GM18499 (cell line): ENCODE measurements around the gene SHOC2.

ENCODE experiments used
- ATAC-seq: cut with Tn5 transposase; IDR thresholded peaks from one replicate; pipeline ENCODE4 v1.9.1; 2021; ENCODE audit warnings: moderate number of reproducible peaks; ENCODE audit not compliant: insufficient read depth, unreplicated experiment

SHOC2 gene

GRCh38 chr10:110939419-110939818 lies 20.0 kb downstream of the SHOC2 start:
- ATAC-seq: no peak

- no peak for ATAC-seq
These were observed 25.5 kb downstream of the SHOC2 start for GRCh38 chr10:110944792-110945396.

- no peak for ATAC-seq
These were observed 27.1 kb downstream of the SHOC2 start for GRCh38 chr10:110946496-110946895.

- ATAC-seq: no peak
These were observed 27.7 kb downstream of the SHOC2 start for GRCh38 chr10:110947061-110947595.

- ATAC-seq: no peak
These were observed 32.0 kb downstream of the SHOC2 start for GRCh38 chr10:110951381-110951780.

- ATAC-seq: no peak
These were observed 38.2 kb downstream of the SHOC2 start for GRCh38 chr10:110957606-110958005.

- ATAC-seq: no peak
These were observed 40.3 kb downstream of the SHOC2 start for GRCh38 chr10:110959379-110960332.

GRCh38 chr10:110960333-110960712 lies 40.9 kb downstream of the SHOC2 start:
- ATAC-seq: no peak

GRCh38 chr10:110962443-110962842 lies 43.0 kb downstream of the SHOC2 start:
- ATAC-seq: no peak

- ATAC-seq: no peak
These were observed 43.8 kb downstream of the SHOC2 start for GRCh38 chr10:110963162-110963561.

- ATAC-seq: no peak
These were observed 45.3 kb downstream of the SHOC2 start for GRCh38 chr10:110964681-110965080.

- no peak for ATAC-seq
These were observed 45.8 kb downstream of the SHOC2 start for GRCh38 chr10:110965216-110965615.

GRCh38 chr10:110966146-110966545 lies 46.7 kb downstream of the SHOC2 start:
- no peak for ATAC-seq

GRCh38 chr10:110967009-110967630 lies 47.7 kb downstream of the SHOC2 start:
- no peak for ATAC-seq

- no peak for ATAC-seq
These were observed 48.2 kb downstream of the SHOC2 start for GRCh38 chr10:110967645-110968044.

GRCh38 chr10:110969183-110969582 lies 49.8 kb downstream of the SHOC2 start:
- no peak for ATAC-seq

GRCh38 chr10:110971638-110972037 lies 52.2 kb downstream of the SHOC2 start:
- ATAC-seq: no peak

GRCh38 chr10:110972231-110973134 lies 53.1 kb downstream of the SHOC2 start:
- ATAC-seq: no peak

- ATAC-seq: no peak
These were observed 54.0 kb downstream of the SHOC2 start for GRCh38 chr10:110973400-110973799.

- ATAC-seq: no peak
These were observed 57.2 kb downstream of the SHOC2 start for GRCh38 chr10:110976577-110976976.
